OCI-LY7 (cell line): Measurements from ENCODE around the gene NT5C2.

Experiments
- EZH2phosphoT487 ChIP-seq: fragments of 200-600 bp; sonication (generic); IDR thresholded peaks from 2 replicates; pipeline ENCODE4 v1.6.1; 2018; ENCODE audit warnings: low read depth, borderline replicate concordance, mild to moderate bottlenecking, mixed run types, antibody characterized with exemption, low read length, moderate library complexity, mixed read lengths
- TF ChIP-seq, protein P1 (sequence below): fragments of 200-600 bp; sonication (generic); conservative IDR thresholded peaks from 2 replicates; pipeline ENCODE4 v1.5.1; 2014; ENCODE audit warnings: mild to moderate bottlenecking, antibody characterized with exemption, low read length, moderate library complexity, mixed read lengths

DNA sequence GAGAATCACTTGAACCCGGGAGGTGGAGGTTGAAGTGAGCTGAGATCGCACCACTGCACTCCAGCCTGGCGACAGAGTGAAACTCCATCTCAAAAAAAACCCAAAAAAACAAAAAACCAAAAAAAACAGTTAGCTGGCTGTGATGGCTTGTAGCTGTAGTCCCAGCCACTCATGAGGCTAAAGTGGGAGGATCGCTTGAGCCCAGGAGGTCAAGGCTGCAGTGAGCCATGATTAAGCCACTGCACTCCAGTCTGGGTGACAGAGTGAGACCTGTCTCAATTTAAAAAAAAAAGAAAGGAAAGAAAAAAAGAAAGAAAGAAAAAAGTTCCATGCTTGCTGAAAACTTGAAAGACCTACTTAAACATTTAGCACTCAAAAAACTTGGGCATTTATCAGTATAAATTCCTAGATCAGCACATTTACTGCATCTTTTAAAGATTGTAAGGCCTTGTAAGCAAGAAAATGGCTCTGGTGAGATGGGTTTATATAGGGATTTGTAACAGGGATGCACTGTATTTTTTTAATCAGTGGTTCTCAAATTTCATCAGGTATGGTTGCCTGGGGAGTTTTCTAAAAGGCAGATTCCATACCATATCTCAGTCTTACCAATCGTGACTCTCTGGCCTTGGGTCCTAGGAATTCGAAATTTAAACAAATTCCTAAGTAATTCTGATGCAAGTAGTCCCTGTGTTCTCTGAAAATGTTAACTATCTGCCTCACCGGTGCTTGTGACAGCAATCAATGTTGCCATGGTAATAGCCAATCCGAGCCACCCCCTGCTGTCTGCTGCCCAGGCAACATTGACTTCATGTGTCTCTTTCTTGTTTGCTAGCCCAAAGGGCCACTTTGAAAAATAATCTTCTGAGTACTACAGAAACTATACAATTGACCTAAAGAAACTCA lies 11.5 kb upstream of the NT5C2 start:
- TF ChIP-seq, protein P1, sequence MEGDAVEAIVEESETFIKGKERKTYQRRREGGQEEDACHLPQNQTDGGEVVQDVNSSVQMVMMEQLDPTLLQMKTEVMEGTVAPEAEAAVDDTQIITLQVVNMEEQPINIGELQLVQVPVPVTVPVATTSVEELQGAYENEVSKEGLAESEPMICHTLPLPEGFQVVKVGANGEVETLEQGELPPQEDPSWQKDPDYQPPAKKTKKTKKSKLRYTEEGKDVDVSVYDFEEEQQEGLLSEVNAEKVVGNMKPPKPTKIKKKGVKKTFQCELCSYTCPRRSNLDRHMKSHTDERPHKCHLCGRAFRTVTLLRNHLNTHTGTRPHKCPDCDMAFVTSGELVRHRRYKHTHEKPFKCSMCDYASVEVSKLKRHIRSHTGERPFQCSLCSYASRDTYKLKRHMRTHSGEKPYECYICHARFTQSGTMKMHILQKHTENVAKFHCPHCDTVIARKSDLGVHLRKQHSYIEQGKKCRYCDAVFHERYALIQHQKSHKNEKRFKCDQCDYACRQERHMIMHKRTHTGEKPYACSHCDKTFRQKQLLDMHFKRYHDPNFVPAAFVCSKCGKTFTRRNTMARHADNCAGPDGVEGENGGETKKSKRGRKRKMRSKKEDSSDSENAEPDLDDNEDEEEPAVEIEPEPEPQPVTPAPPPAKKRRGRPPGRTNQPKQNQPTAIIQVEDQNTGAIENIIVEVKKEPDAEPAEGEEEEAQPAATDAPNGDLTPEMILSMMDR: no peak
- no peak for TF ChIP-seq EZH2phosphoT487
